GM18507 (cell line): ENCODE results near the gene ST3GAL2.
A peak's percentile ranks its signal among the peaks of the same experiment; 100 is the strongest.

Experiments
- DNase-seq: peaks from one replicate; pipeline ENCODE4 v3.0.0; 2011; ENCODE audit warnings: low read depth; ENCODE audit not compliant: insufficient read length; ENCODE audit errors: extremely low spot score
- FAIRE-seq: peaks from 2 replicates; lab custom pipeline; 2011; peaks lifted over from hg19 to GRCh38; lab: Jason Lieb, UNC

Gene ST3GAL2

GRCh38 chr16:70438969-70439862, at the start of gene ST3GAL2:
TSS of gene ST3GAL2 (minus strand) at chr16:70439100. CDS start at chr16:70398530, 40,570 bp downstream.
- DNase-seq (peak; percentile 88), FAIRE-seq (peak; percentile 80)

- DNase-seq (no peak), FAIRE-seq (no peak)
Observed at GRCh38 chr16:70484867-70485266, 46.0 kb upstream of the ST3GAL2 start.

- DNase-seq (peak; percentile 35), FAIRE-seq (peak; percentile 88)
Observed at GRCh38 chr16:70483426-70483825, 44.5 kb upstream of the ST3GAL2 start.

DNA sequence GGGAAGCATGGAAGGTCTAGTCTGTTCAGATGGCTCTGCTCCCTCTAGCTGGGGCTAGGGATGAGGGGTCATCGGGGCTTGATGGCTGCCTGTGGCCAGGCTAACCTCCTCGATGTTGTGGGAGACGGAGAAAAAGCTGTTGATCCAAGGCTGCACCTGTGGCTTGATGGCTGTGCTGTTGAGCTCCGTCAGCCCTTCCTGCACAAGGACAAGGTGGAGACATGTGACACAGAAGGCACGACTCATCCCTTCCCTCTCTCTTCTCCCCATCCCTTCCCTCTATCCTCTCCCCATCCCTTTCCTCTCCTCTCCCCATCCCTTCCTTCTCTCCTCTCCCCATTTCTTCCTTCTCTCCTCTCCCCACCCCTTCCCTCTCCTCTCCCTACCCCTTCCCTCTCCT, 43.7 kb upstream of the ST3GAL2 start:
- FAIRE-seq: no peak
- DNase-seq: no peak

DNA sequence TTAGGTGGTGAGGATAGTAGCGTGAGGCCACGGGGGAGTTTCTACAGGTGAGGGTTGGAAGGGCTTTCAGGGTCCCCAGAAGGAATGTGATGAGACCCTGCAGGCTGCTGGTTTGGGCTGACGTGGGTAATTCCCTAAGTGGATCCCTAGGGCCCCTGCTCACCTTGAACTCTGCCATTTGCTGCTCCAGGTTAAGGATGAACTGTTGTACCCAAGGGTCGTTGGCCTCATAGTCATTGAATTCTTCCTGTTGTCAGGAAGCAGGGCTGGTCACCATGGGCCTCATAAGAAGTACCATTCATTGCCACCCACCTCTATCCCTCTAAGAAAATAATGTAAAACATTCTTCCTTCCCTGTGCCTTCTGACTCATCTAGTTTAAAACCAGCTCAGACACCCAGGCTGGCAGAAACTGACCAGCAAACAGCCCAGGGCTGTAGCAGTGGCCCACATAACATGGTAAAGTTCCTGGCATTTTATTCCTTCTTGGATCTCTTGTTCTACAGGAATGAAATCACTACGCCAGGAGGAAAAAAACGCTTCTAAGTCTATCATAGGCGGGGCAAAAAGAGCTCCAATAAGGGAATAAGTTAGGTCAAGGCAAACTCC, 43.1 kb upstream of the ST3GAL2 start:
- DNase-seq: no peak
- no peak for FAIRE-seq

DNA sequence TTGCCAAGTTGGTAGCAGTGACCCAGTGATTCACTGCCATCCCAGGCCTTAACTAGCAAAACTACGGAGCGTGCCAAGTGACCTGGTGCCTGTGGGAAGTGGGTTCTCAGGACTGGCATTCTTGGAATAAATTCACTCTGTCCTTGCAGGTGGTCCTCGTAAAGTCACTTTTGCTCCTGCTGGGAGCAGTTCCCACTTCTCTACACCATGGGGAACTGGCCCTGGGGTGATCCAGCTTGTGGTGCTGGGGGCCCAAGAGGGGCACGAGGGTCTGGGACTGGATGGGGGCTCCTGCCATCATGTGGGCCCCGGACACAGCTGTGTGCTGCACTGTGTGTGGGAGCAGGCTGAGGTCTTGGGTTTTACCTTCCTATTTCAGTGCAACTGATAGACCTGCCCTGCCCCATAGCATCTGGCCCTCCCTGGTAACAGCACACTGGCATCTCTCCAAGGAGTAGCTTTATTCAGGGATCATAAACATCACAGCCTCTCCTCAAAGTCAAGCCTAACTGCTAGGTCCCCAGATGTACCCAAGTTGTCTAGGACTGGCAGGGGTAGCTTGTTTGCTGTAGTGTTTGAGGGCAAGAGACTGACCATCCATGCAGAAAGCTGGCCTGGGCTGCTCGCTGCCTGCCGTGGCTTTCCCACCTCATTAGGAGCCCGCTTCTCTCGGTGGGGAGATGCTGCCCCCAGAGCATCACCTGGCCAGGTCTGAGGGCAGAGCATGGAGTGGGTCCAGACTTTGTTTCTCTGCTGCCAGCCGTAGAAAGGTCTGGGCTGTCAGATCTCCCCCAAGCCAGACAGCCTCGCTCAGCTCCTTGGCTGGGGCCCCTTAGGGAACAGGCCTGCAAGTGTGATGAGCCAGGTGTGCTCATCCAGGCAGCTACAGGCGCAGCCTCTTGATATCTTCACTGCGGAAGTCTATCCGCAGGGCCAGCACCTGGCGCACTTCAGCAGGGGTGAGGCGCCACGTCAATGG, 41.5 kb upstream of the ST3GAL2 start:
- DNase-seq: no peak
- no peak for FAIRE-seq

DNA sequence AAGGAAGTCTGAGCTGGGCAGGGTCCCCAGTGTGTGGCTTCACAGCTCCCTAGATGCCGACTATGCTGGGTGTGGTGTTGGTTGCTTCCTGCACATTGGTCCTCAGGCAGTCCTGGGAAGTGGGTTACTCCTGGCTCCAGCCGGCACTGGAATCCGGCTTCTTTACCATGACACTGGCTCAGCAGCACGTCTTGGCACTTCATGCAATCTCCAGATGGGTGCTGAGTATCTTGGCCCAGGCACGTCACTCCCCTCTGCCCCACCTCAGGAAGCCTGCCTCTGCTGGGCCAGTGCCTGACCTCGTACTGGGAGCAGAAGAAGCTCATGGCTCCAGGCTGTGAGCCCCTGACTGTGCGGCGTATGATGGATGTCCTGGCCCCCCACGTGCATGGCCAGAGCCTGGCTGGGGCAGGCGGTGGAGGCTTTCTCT, 40.0 kb upstream of the ST3GAL2 start:
- FAIRE-seq: no peak
- no peak for DNase-seq

DNA sequence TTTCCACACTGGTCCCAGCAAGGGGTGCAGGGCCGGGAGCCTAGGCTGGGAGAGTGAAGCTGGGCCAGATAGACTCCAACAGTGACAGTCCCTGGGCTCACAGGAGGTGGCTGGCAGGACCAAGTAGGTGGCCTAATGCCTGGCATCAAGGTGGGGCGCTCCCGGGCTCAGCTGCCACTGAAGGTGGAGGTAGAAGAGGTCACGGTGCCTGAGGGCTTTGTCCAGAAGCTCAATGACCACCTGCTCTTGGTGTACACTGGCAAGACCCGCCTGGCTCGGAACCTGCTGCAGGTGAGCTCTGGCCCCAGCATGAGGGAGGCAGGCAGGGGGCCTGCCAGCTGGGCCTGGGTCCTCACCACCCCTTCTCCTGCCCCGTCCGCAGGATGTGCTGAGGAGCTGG, 39.3 kb upstream of the ST3GAL2 start:
- FAIRE-seq: no peak
- DNase-seq: no peak

GRCh38 chr16:70476272-70477020, 37.5 kb upstream of the ST3GAL2 start:
- DNase-seq: peak; percentile 88
- peak; percentile 99 for FAIRE-seq

DNA sequence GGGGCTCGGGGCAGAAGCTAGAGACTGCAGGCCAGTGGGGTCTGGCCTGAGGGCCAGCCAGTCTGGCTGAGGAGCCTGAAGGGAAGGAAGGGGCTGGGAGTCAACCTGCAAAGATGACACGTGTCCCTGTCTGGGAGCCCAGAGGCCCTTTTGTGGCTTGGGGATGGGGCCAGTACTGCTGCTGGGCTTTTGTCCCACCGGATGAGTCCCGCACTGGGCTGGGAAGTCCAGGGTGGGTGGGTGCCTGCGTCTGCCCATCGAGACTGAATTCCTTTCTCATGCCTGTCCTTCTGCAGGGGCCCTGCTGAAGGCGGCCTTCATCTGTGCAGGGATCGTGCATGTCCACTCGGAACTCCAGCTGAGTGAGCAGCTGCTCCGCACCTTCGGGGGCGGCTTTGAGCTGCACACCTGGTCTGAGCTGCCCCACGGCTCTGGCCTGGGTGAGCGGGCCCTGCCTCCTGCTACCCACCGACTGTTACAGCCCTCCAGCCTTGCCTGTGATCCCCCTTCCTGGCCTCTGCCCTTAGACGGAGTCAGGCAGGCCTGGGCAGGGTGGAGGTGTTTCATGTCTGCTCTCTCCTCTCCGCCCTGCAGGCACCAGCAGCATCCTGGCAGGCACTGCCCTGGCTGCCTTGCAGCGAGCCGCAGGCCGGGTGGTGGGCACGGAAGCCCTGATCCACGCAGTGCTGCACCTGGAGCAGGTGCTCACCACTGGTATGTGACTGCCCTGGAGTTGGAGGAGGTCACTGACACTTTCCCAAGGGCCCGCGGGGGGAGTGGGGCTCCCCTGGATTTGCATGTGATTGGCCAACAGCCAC, 36.4 kb upstream of the ST3GAL2 start:
- DNase-seq (no peak), FAIRE-seq (no peak)

GRCh38 chr16:70474320-70475053, 35.6 kb upstream of the ST3GAL2 start:
- FAIRE-seq: no peak
- DNase-seq: no peak

- FAIRE-seq: no peak
- DNase-seq: no peak
Observed at GRCh38 chr16:70473446-70474319, 34.8 kb upstream of the ST3GAL2 start.

DNA sequence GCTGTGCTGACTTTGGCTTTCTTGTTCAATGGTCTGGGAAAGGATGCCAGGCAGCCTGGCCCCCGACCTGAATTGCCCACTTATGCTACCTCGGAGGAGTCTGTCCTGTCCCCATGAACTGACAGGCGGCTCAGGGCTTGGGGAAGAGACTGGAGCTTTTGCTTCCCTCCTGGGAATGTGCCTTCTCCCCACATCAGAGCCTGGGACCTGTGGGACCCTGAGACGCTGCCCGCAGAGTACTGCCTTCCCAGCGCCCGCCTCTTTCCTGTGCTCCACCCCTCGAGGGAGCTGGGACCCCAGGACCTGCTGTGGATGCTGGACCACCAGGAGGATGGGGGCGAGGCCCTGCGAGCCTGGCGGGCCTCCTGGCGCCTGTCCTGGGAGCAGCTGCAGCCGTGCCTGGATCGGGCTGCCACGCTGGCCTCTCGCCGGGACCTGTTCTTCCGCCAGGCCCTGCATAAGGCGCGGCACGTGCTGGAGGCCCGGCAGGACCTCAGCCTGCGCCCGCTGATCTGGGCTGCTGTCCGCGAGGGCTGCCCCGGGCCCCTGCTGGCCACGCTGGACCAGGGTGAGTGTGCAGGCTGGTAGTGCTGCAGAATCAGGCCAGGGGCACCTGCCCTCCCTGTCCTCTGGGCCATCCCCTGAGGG, 34.0 kb upstream of the ST3GAL2 start:
- FAIRE-seq: no peak
- no peak for DNase-seq

- DNase-seq (no peak), FAIRE-seq (no peak)
Observed at GRCh38 chr16:70470927-70471341, 32.0 kb upstream of the ST3GAL2 start.

DNA sequence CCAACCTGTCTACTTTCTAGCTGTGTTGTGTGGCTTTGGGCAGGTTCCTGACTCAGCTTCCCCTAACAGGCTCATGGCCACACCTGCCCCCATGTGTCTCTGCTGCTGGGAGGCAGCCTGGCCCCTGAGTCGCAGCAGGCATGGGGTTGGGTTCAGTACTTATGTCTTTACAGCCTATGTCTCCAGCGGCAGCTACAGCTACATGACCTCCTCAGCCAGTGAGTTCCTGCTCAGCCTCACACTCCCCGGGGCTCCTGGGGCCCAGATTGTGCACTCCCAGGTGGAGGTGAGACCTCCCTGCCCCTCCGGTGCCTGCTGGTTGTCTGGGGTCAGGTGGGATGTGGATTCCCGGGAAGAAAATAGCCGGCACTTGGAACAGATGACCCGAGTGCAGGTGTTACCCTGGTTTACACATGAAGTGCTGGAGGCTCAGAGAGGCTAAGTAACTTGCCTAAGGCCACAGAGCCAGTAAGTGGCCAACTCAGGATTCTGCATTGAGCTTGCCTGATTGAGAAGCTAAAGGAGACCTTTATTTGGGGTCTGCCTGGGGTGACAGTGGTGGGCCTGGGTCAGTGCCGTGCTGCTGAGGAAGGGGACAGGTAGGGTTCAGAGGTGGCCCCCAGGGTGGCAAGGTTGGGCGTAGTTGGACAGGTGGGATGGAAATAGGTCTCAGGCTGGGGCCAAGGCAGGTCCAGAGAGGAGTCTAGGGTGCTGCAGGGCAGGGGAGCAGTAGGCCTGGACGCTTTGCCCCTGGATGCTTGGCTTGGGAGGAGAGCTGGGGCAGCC, 31.4 kb upstream of the ST3GAL2 start:
- no peak for FAIRE-seq
- DNase-seq: no peak
